IPS-11a (cell line): ENCODE data around the gene PPID.
"Not testable (repeated sequence)": the region's sequence is repeated elsewhere in the genome, so short reads cannot be mapped to it uniquely, and the experiment has no call there.

Source experiments
- H3K4me3 ChIP-seq: one replicate; pipeline ENCODE4 v1.5.1; 2013; ENCODE audit warnings: low read depth, low read length, control low read depth

PPID gene

DNA sequence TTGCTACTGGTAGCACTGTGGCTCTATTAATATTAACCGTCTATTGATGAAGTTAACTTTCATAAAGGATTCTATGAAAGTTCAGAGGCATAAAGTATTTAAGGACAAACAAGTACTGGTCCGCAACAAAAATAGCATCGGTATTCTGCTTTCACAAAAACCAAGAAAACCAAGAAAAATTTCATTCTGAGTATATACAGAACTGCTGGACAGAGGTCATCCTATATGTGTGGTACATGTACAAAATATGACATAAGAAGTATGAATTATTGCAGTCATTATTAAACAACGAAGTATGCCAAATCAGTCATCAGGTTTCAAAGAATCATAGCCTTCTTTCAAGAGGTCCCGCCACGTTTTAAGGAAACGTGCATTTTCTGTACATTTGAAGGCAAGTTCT lies 53.9 kb downstream of the PPID start:
- H3K4me3 ChIP-seq = no peak overlapping the region

DNA sequence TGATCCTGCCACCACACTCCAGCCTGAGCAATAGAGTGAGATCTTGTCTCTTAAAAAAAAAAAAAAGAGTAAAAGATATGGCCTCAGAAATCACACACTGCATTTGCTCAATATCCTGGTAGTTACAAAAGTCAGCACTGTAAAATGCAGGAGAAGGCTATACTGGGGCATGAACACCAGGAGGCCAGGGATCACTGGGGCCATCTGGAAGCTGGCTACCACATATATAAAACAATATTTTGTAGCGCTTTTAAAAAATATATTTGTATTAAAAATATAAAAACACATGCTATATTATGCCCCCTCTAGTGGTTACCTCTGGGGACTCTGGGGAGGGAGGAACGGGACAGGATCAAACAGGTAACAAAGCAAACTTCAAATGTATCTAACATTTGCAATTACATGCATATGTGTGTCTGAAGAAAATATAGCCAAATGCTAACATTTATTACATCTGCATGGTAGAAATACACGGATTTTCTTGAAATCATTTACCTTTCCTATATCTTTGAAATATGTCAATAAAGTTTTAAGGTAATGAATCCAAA lies 55.5 kb downstream of the PPID start:
- H3K4me3 ChIP-seq = no peak overlapping the region

DNA sequence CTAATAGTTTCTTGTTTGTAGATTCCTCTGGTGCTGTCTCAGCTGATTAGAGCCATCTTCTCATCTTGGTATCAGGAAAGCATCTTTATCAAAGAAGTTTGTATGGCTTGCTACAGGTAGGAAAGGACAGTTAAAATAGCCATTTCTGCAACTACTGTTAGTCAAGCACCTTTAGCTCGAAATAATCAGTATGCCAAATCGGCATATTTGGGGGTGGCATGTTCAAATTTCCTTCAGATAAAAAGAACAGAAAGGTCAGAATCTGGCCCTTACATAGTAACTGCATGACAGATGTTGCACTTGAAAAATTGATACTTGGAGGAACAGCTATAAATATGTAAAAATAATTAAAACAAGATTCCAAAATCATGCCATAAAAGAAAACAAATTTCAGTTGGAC lies 56.3 kb downstream of the PPID start:
- no peak overlapping the region for H3K4me3 ChIP-seq

DNA sequence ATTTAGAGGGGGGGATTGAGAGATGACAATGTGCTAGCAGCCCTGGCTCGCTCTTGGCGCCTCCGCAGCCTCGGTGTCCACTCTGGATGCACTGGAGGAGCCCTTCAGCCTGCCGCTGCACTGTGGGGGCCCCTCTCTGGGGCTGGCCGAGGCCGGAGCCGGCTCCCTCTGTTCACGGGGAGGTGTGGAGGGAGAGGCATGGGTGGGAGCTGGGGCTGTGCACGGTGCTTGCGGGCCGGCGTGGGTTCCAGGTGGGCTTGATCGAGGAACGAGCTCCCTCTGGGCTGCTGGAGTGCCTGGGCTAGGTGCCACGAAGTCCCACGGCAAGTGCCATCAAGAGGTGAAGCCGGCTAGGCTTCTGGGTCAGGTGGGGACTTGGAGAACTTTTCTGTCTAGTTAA lies 58.4 kb downstream of the PPID start:
- H3K4me3 ChIP-seq = no peak overlapping the region

DNA sequence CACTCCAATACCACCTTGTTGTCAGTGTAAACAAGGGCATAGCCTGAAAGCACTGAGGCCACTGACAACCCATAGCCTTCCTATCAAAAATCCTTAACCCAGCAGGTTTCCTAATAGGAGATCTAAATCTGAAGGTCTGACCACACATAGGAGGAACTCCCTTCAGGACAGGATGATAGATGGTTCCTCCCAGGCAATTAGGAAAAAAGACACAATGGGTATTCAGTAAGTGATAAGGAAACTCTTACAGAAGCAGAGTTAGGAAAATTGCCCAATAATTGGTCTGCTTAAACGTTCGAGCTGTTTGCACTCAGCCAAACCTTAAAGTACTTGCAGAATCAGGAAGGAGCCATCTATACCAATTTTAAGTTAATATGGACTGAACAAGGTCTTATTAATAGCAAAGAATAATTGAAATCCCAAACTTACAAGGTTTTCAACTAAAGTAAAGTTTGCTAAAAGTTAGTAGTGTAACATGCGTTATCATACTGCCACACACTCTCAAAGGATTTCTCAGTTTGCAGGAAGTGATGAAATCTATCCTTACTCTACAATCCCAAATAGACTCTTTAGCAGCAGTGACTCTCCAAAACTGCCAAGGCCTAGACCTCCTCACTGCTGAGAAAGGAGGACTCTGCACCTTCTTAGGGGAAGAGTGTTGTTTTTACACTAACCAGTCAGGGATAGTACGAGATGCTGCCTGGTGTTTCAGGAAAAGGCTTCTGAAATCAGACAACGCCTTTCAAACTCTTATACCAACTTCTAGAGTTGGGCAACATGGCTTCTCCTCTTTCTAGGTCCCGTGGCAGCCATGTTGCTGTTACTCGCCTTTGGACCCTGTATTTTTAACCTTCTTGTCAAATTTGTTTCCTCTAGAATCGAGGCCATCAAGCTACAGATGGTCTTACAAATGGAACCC lies 59.2 kb downstream of the PPID start:
- H3K4me3 ChIP-seq = not testable (repeated sequence)

DNA sequence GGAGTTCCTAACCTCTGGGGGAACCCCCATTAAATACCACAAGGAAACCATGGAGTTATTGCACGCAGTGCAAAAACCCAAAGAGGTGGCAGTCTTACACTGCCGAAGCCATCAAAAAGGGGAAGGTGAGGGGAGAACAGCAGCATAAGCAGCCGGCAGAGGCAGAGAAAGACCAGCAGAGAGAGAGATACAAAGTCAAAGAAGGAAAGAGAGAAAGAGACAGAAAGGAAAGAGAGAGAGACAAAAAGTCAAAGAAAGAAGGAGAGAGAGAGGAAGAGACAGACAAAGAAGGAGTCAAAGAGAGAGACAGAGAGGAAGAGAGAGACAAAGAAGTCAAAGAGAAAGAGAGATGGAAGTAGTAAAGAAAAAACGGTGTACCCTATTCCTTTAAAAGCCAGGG lies 59.9 kb downstream of the PPID start:
- not testable (repeated sequence) for H3K4me3 ChIP-seq
